H1 (cell line): ENCODE data around the gene HOXC11. TPM values are rescaled to one million over a fixed set of nuclear protein-coding genes. Genes with fewer than 3 reads are reported as not detected.

Experiments used
- CTCF ChIA-PET: fragments of 300-600 bp; sonication (Branson Sonifier 250); formaldehyde crosslinking; loops from one replicate; lab custom pipeline; 2021; ENCODE audit not compliant: partially characterized antibody; lab: Charles Lee
- POLR2A ChIA-PET: fragments of 300-600 bp; sonication (Branson Sonifier 250); formaldehyde crosslinking; loops from one replicate; lab custom pipeline; 2021; ENCODE audit warnings: inconsistent platforms; ENCODE audit not compliant: partially characterized antibody; lab: Charles Lee
- DNase-seq, 2 experiments: peaks; one replicate each; pipeline versions ENCODE4 v3.0.0 to v3.0.0-alpha.2; 2010 to 2022; ENCODE audit warnings: low spot score in 2 of 2, low read depth in 1 of 2, mixed read lengths in 1 of 2
- FAIRE-seq: peaks from 2 replicates; lab custom pipeline; 2011; peaks lifted over from hg19 to GRCh38; lab: Jason Lieb, UNC
- H2AFZ ChIP-seq: 2 replicates; pipeline ENCODE4 v1.8.1; 2012; ENCODE audit warnings: low read length, inconsistent platforms
- H2AK5ac ChIP-seq: 2 replicates; pipeline ENCODE4 v1.6.1; 2013; ENCODE audit warnings: low read depth, low read length
- H2BK120ac ChIP-seq: replicated peaks from 2 replicates; pipeline ENCODE3; 2013; ENCODE audit warnings: low read depth, low read length, inconsistent platforms
- H2BK12ac ChIP-seq: 2 replicates; pipeline ENCODE4 v1.6.1; 2013; ENCODE audit warnings: low read depth, low read length
- H2BK15ac ChIP-seq: 2 replicates; pipeline ENCODE4 v1.6.1; 2013; ENCODE audit warnings: low read length
- H2BK20ac ChIP-seq: 2 replicates; pipeline ENCODE4 v1.6.1; 2013; ENCODE audit warnings: low read length
- H2BK5ac ChIP-seq: 2 replicates; pipeline ENCODE4 v1.6.1; 2013; ENCODE audit warnings: low read depth, low read length
- H3K14ac ChIP-seq: 2 replicates; pipeline ENCODE4 v1.6.1; 2013; ENCODE audit warnings: inconsistent platforms; ENCODE audit not compliant: insufficient read length
- H3K18ac ChIP-seq: 2 replicates; pipeline ENCODE4 v1.6.1; 2013; ENCODE audit warnings: low read length; ENCODE audit errors: extremely low read depth
- H3K23ac ChIP-seq: 2 replicates; pipeline ENCODE4 v1.6.1; 2013; ENCODE audit warnings: inconsistent platforms; ENCODE audit not compliant: insufficient read length
- H3K23me2 ChIP-seq: 2 replicates; pipeline ENCODE4 v1.6.1; 2013; ENCODE audit warnings: low read depth, low read length
- H3K27ac ChIP-seq: 2 replicates; pipeline ENCODE4 v1.6.1; 2011; ENCODE audit warnings: low read depth, low read length, inconsistent platforms
- H3K27me3 ChIP-seq, 4 experiments: replicated peaks in 1 of 4; 1 replicate in 1 of 4; 2 replicates in 3 of 4; pipeline versions ENCODE4 v1.6.1 to v1.8.1; 2011 to 2013; ENCODE audit warnings: low read length in 3 of 4, mild to moderate bottlenecking in 3 of 4, inconsistent platforms in 2 of 4, mixed read lengths in 2 of 4, moderate library complexity in 1 of 4; ENCODE audit not compliant: control insufficient read depth in 3 of 4, insufficient read depth in 3 of 4; ENCODE audit errors: extremely low read depth in 1 of 4
- H3K36me3 ChIP-seq, 4 experiments: 2 replicates each; pipeline versions ENCODE4 v1.6.1 to v1.8.1; 2011 to 2013; ENCODE audit warnings: mild to moderate bottlenecking in 4 of 4, low read length in 3 of 4, moderate library complexity in 2 of 4, control low read depth in 1 of 4, inconsistent platforms in 1 of 4; ENCODE audit not compliant: insufficient read depth in 4 of 4, control insufficient read depth in 2 of 4
- H3K4ac ChIP-seq: replicated peaks from 2 replicates; pipeline ENCODE3; 2013; ENCODE audit warnings: low read length, low read depth, mixed read lengths, inconsistent platforms; ENCODE audit not compliant: insufficient read length
- H3K4me1 ChIP-seq, 4 experiments: replicated peaks in 1 of 4; 1 replicate in 1 of 4; 2 replicates in 3 of 4; pipeline versions ENCODE4 v1.6.1 to v1.8.1; 2011 to 2013; ENCODE audit warnings: low read length in 3 of 4, inconsistent platforms in 2 of 4, mixed read lengths in 1 of 4; ENCODE audit not compliant: insufficient read depth in 4 of 4, control insufficient read depth in 3 of 4
- H3K4me2 ChIP-seq, 2 experiments: 2 replicates each; pipeline versions ENCODE4 v1.6.1 to v1.8.1; 2011 to 2013; ENCODE audit warnings: low read depth in 2 of 2, low read length in 2 of 2, control low read depth in 1 of 2, inconsistent platforms in 1 of 2, mild to moderate bottlenecking in 1 of 2; ENCODE audit not compliant: insufficient read depth in 1 of 2
- H3K4me3 ChIP-seq, 4 experiments: fragments of 200-600, 300-600 bp in 1 of 4; sonication (generic), shearing (Covaris generic), sonication (Bioruptor Twin) in 1 of 4; 2 replicates each; pipeline versions ENCODE4 v1.5.1 to v1.8.1; 2011 to 2016; ENCODE audit warnings: low read length in 4 of 4, low read depth in 3 of 4, control low read depth in 2 of 4, inconsistent platforms in 2 of 4, mild to moderate bottlenecking in 2 of 4, mixed read lengths in 1 of 4, moderate library complexity in 1 of 4; ENCODE audit not compliant: insufficient read depth in 2 of 4; ENCODE audit errors: extremely low read depth in 1 of 4
- H3K56ac ChIP-seq: replicated peaks from 2 replicates; pipeline ENCODE3; 2013; ENCODE audit warnings: low read depth, mild to moderate bottlenecking, mixed read lengths, low read length, inconsistent platforms; ENCODE audit not compliant: insufficient read length
- H3K79me1 ChIP-seq: 2 replicates; pipeline ENCODE4 v1.6.1; 2013; ENCODE audit warnings: low read depth, low read length, control low read depth
- H3K79me2 ChIP-seq, 2 experiments: 2 replicates each; pipeline versions ENCODE4 v1.6.1 to v1.8.1; 2012 to 2013; ENCODE audit warnings: low read length in 2 of 2, mild to moderate bottlenecking in 2 of 2, inconsistent platforms in 1 of 2; ENCODE audit not compliant: insufficient read depth in 2 of 2, control insufficient read depth in 1 of 2
- H3K9ac ChIP-seq, 4 experiments: replicated peaks in 1 of 4; 1 replicate in 1 of 4; 2 replicates in 3 of 4; pipeline versions ENCODE4 v1.6.1 to v1.8.1; 2011 to 2013; ENCODE audit warnings: low read depth in 3 of 4, low read length in 3 of 4, control low read depth in 2 of 4, mild to moderate bottlenecking in 2 of 4, moderate library complexity in 2 of 4, inconsistent platforms in 1 of 4; ENCODE audit errors: extremely low read depth in 1 of 4
- H3K9me3 ChIP-seq, 2 experiments: 2 replicates each; pipeline versions ENCODE4 v1.6.1 to v1.8.1; 2012 to 2013; ENCODE audit warnings: mild to moderate bottlenecking in 2 of 2, moderate library complexity in 2 of 2, control low read depth in 1 of 2, inconsistent platforms in 1 of 2, low read depth in 1 of 2, low read length in 1 of 2, mixed read lengths in 1 of 2; ENCODE audit not compliant: insufficient read depth in 2 of 2
- H4K20me1 ChIP-seq, 2 experiments: replicated peaks in 1 of 2; 2 replicates each; pipeline versions ENCODE3 to v1.8.1; 2011 to 2013; ENCODE audit warnings: inconsistent platforms in 2 of 2, low read length in 2 of 2, mild to moderate bottlenecking in 1 of 2; ENCODE audit not compliant: insufficient read depth in 2 of 2, control insufficient read depth in 1 of 2
- H4K5ac ChIP-seq: 2 replicates; pipeline ENCODE4 v1.6.1; 2013; ENCODE audit warnings: low read length, low read depth, mixed read lengths, inconsistent platforms; ENCODE audit not compliant: insufficient read length
- H4K8ac ChIP-seq: 2 replicates; pipeline ENCODE4 v1.8.0; 2013; ENCODE audit warnings: mild to moderate bottlenecking, moderate library complexity, low read length, inconsistent platforms; ENCODE audit not compliant: insufficient read depth; ENCODE audit errors: extremely low read depth
- H4K91ac ChIP-seq: replicated peaks from 2 replicates; pipeline ENCODE3; 2013; ENCODE audit warnings: low read length, mixed read lengths, inconsistent platforms; ENCODE audit not compliant: insufficient read length
- CBX8 ChIP-seq: fragments of 300-800, 300-1000 bp; sonication (generic); IDR thresholded peaks from 2 replicates; pipeline ENCODE4 v1.7.1; 2016; ENCODE audit warnings: low read depth, low read length, borderline replicate concordance
- CTBP2 ChIP-seq: IDR thresholded peaks from 2 replicates; pipeline ENCODE4 v1.7.0; 2011; ENCODE audit warnings: borderline replicate concordance, mild to moderate bottlenecking, moderate library complexity, mixed read lengths, low read length; ENCODE audit not compliant: insufficient read depth, insufficient read length
- EZH2 ChIP-seq: fragments of 200-600 bp; sonication (generic); IDR thresholded peaks from 2 replicates; pipeline ENCODE4 v1.7.1; 2012; ENCODE audit warnings: low read depth, mild to moderate bottlenecking, moderate library complexity, low read length, inconsistent platforms; ENCODE audit not compliant: severe bottlenecking
- NANOG ChIP-seq: IDR thresholded peaks from 2 replicates; pipeline ENCODE4 v1.6.1; 2011; ENCODE audit warnings: low read length, low read depth, mild to moderate bottlenecking, inconsistent platforms; ENCODE audit not compliant: insufficient read depth, poor library complexity, severe bottlenecking
- RNF2 ChIP-seq: fragments of 200-900, 300-1000 bp; sonication (generic); IDR thresholded peaks from 2 replicates; pipeline ENCODE4 v1.7.1; 2016; ENCODE audit warnings: borderline replicate concordance, low read depth, mild to moderate bottlenecking, antibody characterized with exemption, low read length; ENCODE audit not compliant: poor library complexity, severe bottlenecking; ENCODE audit errors: missing control alignments
- RXRA ChIP-seq: IDR thresholded peaks from 2 replicates; pipeline ENCODE4 v1.6.1; 2011; ENCODE audit warnings: low read depth, mild to moderate bottlenecking, low read length, moderate library complexity; ENCODE audit not compliant: insufficient read depth
- SUZ12 ChIP-seq: fragments of 200-600 bp; sonication (generic); IDR thresholded peaks from 2 replicates; pipeline ENCODE4 v1.6.1; 2012; ENCODE audit warnings: mild to moderate bottlenecking, inconsistent platforms, low read length, moderate library complexity, mixed read lengths
- WGBS, 2 experiments: shearing (Covaris generic) in 1 of 2; methylation state at CpG; one replicate each; pipeline versions ENCODE4 v1.1.6 to v1.1.7; 2013 to 2015; ENCODE audit warnings: low lambda C conversion rate in 2 of 2, mixed read lengths in 2 of 2, inconsistent platforms in 1 of 2, low coverage in 1 of 2, missing lambda C conversion rate in 1 of 2; ENCODE audit not compliant: insufficient replicate concordance in 2 of 2, insufficient coverage in 1 of 2, insufficient read length in 1 of 2; ENCODE audit errors: extremely low coverage in 1 of 2, missing lambda C conversion rate in 1 of 2; 5-methylcytosine and 5-hydroxymethylcytosine counted together
- polyA plus RNA-seq, 7 experiments: library from polyadenylated mRNA; depleted of rRNA in 3 of 7; stranded (reverse) in 5 of 7; unstranded in 2 of 7; fragments of >200 nt in 5 of 7; fragments of 200-250 nt in 2 of 7; gene quantifications; 1 replicate in 5 of 7; 2 replicates in 1 of 7; 4 replicates in 1 of 7; pipeline versions ENCODE4 v1.2.1 to v1.2.3, GENCODE V29; 2011 to 2013; ENCODE audit warnings: missing spikeins in 2 of 7, mixed read lengths in 2 of 7
- total RNA-seq: library from RNA; stranded (reverse); fragmentation: NEBNext Ultra II Directional; extraction: Animal tissue kit (Norgen Biotek cat#: 25700); gene quantifications from 2 replicates; pipeline ENCODE4 v1.2.1, GENCODE V29; 2021

HOXC11 gene
- total and polyA plus RNA-seq, 2 of the 8 experiments (the other 6 are each of a cell fraction or from before 2014, with no cell fraction given), result not detected

- H2BK15ac ChIP-seq, result 0 out of 2 replicates have a peak within 1 kb of the TSS, but pooled peaks have one; percentile 61
- whole genome bisulfite sequencing, 2 experiments, result 8% methylated on average over 42 of the region's 87 CpGs; no CpG with 5 or more reads in 1 of the 2 experiments
- CTCF ChIA-PET, result interaction anchor here (0.6 to 11.3 kb wide), 16 partner anchors 9 to 570 kb away, joined by 3 to 154 read pairs (median 4); partner anchors contain the start of genes HOXC10 and HOXC5
- H3K9ac ChIP-seq, result no peak within 1 kb of the TSS
- peaks cover 16 to 23% of the 10 kb centered on the region in 2 experiments for H4K20me1 ChIP-seq
- H3K23me2 ChIP-seq, result peaks cover 4% of the 10 kb centered on the region; the same call in 1 of the 2 replicates
- peaks cover 0 to 8% (median 4%) of the 10 kb centered on the region in 4 experiments; a peak in 4 of 7 replicates for H3K4me1 ChIP-seq
- no peak within 1 kb of the TSS for H2BK120ac ChIP-seq
- H2BK12ac ChIP-seq, result 0 out of 2 replicates have a peak within 1 kb of the TSS, but pooled peaks have one; percentile 50
- H3K14ac ChIP-seq, result no peak within 1 kb of the TSS
- H3K56ac ChIP-seq, result no peak within 1 kb of the TSS
- POLR2A ChIA-PET, result interaction anchor here (0.8 to 1.4 kb wide), 3 partner anchors 8 to 21 kb away, joined by 3 to 6 read pairs (median 4); partner anchors contain the start of gene HOXC8
- no peaks in the 10 kb centered on the region for H3K79me1 ChIP-seq
- no peak within 1 kb of the TSS for H3K18ac ChIP-seq
- no peak within 1 kb of the TSS for H2AFZ ChIP-seq
- H3K23ac ChIP-seq, result no peak within 1 kb of the TSS
- no peaks in the 10 kb centered on the region for H3K79me2 ChIP-seq
- no peak for TF ChIP-seq NANOG
- TF ChIP-seq RNF2, result peak; percentile 94
- peak; percentile 100 for TF ChIP-seq EZH2
- 0 out of 2 replicates have a peak, but pooled peaks have one; percentile 56 for TF ChIP-seq CBX8
- peak; percentile 100 for TF ChIP-seq SUZ12
- peak; percentile 70 for TF ChIP-seq CTBP2
- no peak for TF ChIP-seq RXRA
- no peak within 1 kb of the TSS for H3K27ac ChIP-seq
- no peak within 1 kb of the TSS for H2BK20ac ChIP-seq
- H3K4me3 ChIP-seq, result peak within 1 kb of the TSS in 3 of 4 experiments; percentile 18 to 42 (median 26); a peak in 6 of 8 replicates
- H3K9me3 ChIP-seq, result no peaks in the 10 kb centered on the region
- no peak within 1 kb of the TSS for H4K91ac ChIP-seq
- FAIRE-seq, result no peak
- H4K8ac ChIP-seq, result no peak within 1 kb of the TSS
- DNase-seq, result no peak
- H3K36me3 ChIP-seq, result peaks cover 0 to 11% (median 0%) of the 10 kb centered on the region in 4 experiments; a peak in 1 of 8 replicates
- no peak within 1 kb of the TSS for H3K4ac ChIP-seq
- no peak within 1 kb of the TSS for H2AK5ac ChIP-seq
- peak within 1 kb of the TSS; percentile 43 to 64 for H3K4me2 ChIP-seq
- H2BK5ac ChIP-seq, result no peak within 1 kb of the TSS
- peaks cover 98 to 100% (median 100%) of the 10 kb centered on the region in 4 experiments for H3K27me3 ChIP-seq
- H4K5ac ChIP-seq, result no peak within 1 kb of the TSS
Measured at GRCh38 chr12:54000116-54001114, 27.5 kb downstream of the HOXC11 start, which contains the start of gene HOXC9. Gene HOXC9 (plus strand): TSS chr12:54000161. CDS start chr12:54000189, 28 bp downstream.
